ENCODE results near the gene DACH1.

DACH1 gene

GRCh38 chr13:71772361-71772760 lies 94.6 kb downstream of the DACH1 start:
- DNase-seq, result no peak

DNA sequence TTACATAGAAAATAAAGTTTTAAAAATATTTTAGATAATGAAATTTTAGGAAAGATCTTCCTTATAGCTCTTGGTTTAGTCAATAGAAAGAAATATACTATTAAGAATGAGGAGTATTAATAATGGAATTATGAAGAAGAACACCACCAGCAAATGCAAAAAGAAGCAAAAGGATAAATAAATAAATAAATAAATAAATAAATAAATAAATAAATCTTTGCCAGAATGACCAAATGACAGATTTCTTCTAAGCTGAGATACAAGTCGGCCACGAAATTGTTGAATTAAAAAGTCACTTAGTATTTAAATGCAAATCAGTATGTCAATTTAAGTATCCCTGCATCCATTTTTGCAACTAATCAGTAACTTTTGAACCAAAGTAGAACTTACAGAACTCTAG lies 95.9 kb downstream of the DACH1 start:
- DNase-seq, result no peak

GRCh38 chr13:71770710-71771109 lies 96.3 kb downstream of the DACH1 start:
- no peak for DNase-seq

DNA sequence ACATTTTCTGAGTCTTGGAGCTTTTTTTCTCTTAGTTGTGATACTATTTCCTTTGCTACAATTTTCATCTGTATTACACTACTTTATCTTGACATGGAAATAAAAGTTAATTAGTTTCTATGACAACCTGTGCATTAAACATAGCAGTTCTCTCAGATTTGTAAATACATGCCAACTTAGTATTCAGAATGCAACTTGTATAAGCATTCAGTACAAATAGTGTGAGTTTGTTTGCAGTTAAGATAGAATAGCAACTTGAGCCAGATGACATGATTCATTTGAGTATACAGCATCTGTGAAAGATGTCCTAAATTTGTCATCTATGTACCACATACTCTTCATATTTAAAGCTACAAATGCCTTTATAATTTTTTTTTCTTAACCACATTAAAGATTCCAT lies 98.1 kb downstream of the DACH1 start:
- DNase-seq, result no peak

DNA sequence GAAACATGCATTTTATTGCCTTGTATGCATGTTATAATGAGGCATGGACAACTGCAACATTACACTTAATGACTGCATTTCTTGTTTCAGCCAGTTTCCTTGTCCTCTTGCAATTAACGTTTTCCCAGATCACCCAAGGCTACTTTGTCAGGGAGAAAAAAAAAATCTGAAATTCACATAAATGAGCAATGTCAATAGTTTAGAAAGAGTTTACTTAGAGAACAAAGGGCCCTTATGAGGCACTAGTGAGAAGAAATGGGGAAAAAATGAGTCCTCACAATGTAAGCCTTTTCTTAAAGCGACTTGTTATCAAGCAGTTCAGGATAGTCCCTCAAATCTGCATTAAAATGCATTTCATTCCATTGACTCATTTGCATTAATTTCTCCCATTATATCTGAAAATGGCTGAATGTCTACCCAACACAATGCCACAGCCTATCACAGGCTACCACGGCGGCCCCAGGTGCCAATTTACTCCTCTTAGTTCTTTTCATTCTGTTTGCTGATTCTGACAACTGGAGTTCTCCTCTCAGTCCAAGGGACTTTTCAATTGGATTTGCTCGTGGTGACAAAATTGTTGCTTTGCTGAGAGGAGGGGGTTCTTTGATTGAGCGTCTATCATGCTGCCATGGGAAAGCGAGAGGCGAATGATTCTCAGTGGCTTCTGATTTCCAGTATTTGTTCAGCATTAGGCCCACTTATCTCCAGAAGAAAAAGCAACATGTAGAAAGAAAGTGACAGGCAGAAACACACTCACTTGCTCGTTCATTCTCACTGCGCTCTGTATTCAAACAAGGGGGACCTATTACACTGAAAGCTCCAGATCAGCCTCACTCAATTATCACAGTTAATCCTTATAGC lies 107.1 kb downstream of the DACH1 start:
- DNase-seq, result no peak

GRCh38 chr13:71758828-71759227 lies 108.2 kb downstream of the DACH1 start:
- DNase-seq, result no peak

DNA sequence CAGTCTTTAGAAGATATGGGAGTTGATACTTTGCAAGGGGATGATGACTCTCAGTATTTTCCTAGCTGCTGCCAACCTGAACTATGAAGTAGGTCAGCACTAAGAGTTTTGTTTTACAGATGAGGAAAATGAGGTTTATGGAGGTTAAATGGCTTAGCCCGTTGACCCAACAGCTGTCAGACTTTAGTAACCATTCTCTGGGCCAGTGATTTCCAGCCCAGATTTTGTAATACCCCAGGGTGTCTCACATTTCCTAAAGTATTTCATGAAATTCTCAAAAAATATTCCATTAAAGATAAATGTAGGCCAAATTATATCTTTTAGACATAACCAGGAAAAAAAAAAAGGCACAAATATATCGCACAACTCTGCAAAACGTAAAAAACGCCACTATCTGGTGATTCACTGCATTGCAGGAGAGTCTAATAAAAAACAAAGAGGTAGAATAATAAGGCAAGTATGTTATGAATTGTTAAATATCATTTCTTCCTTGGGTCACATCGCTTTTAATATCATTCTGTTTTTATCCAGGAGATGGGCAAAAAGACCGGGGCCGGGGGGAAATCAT lies 112.5 kb downstream of the DACH1 start:
- DNase-seq, result no peak

DNA sequence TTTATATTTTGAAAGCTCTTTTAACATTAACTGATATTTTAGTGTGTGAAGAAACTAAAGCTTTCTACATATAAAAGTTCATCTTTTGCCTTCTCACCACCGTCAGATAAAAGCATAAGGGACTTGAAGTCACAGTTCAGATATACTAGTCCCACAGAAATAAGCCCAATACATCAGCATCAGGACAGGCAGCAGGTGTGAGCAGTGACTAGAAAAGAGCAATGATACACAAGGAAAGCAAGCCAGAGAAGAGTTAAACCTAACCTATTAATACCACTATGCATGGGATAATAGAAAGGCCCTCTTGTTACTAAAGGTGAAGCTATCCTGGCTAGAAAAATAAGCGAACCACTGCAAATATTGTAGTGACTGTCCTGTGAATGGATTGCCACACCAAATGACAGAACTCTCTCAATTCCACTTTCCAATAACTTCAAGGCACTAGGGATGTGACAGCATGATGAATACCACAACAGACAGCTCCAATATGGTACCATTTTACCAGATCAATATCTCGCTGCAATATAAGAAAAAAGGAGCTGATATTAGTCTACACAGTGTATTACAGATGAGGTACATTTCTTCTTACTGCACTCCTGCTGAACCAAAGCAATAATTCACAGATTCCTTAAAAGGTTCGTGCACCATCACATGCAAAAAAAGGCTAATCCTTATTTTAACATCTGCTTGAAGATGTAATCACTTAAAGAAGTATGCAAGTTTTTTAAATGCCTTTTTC lies 114.1 kb downstream of the DACH1 start:
- no peak for DNase-seq

- no peak for DNase-seq
Measured at GRCh38 chr13:71751073-71751472, 115.9 kb downstream of the DACH1 start.

- no peak for DNase-seq
Measured at GRCh38 chr13:71730267-71730666, 136.7 kb downstream of the DACH1 start.

DNA sequence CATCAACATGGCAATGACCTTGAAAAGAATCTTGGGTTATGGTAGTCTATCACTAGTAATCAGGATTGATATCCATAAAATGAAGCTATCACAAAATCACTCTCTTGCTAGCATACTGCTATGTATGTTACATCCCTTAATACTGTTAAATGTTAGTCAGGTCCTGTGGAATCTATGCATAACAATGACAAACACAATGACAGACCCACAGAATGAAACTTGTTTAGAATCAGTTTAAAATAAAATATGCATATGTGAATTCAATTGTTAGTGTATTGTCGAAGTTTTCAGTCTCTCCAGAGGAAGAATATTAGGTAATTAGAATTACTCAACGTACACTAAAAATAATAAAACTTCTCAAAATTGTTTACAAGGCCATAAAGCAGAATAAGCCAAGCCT lies 137.6 kb downstream of the DACH1 start:
- no peak for DNase-seq

- no peak for DNase-seq
Measured at GRCh38 chr13:71727662-71728061, 139.3 kb downstream of the DACH1 start.

- DNase-seq, result no peak
Measured at GRCh38 chr13:71727042-71727441, 140.0 kb downstream of the DACH1 start.

- no peak for DNase-seq
Measured at GRCh38 chr13:71722206-71722605, 144.8 kb downstream of the DACH1 start.

DNA sequence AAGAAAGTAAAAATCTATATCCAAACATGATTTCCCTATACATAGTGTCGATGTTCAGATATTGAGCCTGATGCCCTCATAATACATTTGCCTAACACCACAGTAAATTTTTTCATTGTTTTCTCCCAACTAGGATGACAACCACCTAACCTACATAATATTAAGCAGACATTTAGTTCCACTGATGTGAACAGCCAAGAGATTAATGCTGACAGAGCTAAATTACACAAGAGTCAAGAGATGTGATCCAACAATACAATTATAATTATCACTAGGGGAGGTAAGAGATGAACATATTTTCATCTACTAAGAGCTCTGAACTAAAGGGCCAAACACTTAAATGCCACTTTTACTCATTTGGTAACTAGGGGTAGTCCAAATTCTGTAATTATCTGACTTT lies 145.9 kb downstream of the DACH1 start:
- no peak for DNase-seq

GRCh38 chr13:71718931-71719330 lies 148.1 kb downstream of the DACH1 start:
- no peak for DNase-seq

DNA sequence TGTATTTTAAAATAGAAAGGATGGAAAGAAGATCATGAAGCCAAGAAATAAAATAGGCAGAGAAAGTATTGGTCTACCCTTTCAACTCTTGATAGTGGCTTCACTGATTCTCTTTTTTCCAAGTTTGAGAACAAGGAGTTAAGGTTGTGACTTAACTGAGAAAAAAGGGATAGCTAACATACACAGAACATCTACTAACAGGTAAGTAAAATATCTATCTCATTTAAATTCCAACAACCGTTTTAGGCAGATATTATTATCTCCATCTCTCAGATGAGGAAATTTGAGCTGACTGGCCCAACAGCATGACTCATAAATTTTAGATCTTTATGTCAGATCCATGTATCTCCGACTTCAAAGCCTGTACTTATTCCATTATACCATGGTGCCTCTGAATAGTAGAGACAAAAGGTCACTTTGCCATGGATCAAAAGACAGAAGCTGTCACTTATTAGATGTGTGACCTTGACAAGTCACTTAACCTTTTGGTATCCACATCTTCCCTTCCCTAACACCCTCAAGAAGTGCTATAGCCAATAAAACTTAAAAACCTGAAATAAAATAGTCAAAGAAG lies 152.1 kb downstream of the DACH1 start:
- no peak for DNase-seq

GRCh38 chr13:71712988-71713653 lies 153.9 kb downstream of the DACH1 start:
- DNase-seq, result no peak

GRCh38 chr13:71704656-71705055 lies 162.3 kb downstream of the DACH1 start:
- no peak for DNase-seq

- no peak for DNase-seq
Measured at GRCh38 chr13:71703138-71703537, 163.9 kb downstream of the DACH1 start.

DNA sequence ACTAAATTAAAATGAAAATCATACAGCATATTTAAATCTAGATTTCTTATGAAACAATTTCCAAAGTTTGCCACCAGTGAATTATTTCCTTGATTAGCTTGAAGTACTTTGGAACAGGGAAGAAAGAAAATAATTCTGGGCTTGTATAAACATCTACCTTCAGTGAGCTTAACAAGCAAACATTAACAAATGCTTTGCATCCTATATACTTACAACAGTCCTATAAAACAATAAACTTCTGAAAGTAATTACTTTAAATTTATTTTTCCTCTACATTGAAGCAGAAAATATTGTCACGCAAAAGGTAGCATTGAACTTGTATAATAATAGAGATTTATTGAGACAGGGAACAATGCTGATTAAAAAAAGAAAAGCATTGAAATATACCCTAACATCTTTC lies 164.8 kb downstream of the DACH1 start:
- no peak for DNase-seq

DNA sequence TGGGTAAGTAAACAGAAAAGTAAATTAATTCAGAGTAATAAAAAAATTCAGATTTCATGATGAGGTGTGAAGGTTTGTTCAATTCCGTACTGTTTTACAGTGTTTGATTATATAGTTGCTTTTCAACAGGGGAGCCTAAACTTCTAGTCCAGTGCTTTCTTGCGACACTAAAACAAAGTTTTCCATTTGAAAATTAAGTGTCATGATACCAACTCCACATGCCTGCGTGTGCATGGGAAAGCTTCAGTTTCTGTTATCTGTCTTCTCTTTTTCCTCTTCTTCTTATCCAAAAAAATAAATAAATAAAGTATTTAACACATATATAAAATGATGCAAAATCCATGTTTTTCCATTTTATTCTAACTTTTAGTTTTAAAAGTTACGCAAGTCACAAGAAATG lies 165.3 kb downstream of the DACH1 start:
- no peak for DNase-seq

DNA sequence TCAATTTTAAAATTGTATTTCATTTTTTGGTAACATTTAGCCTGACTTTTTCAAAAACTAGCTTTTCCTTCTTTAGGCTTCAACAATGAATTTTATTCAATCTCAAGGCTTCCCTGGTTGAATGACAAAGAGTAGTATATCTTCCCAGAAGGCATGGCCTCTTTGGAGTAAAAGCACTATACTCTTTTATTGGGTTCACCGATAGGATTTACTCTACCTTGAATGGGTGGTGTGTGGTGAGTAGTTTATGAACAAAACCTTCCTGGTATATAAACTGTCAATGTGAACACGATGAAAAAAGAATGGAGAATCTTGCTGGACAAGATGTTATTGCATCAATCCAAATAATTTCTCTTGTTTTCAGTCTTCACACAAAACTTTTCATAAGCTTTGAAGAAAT lies 167.7 kb downstream of the DACH1 start:
- DNase-seq, result no peak

Data from CD4-positive, alpha-beta T cell treated with Interleukin-21 for 1 hour (primary cell).